GM19023 (cell line): ENCODE data around the gene PUDP.
"Not testable (repeated sequence)": the region's sequence is repeated elsewhere in the genome, so short reads cannot be mapped to it uniquely, and the experiment has no call there.

Source experiments
- ATAC-seq: cut with Tn5 transposase; IDR thresholded peaks from one replicate; pipeline ENCODE4 v1.9.1; 2021; ENCODE audit warnings: mild to moderate bottlenecking, moderate library complexity; ENCODE audit not compliant: unreplicated experiment

PUDP gene

GRCh38 chrX:7045238-7045955 is 102.6 kb downstream of the PUDP start:
- ATAC-seq: no peak

GRCh38 chrX:7043796-7044433 is 104.0 kb downstream of the PUDP start:
- not testable (repeated sequence) for ATAC-seq

- no peak for ATAC-seq
These were observed 119.7 kb downstream of the PUDP start for GRCh38 chrX:7028246-7028645.

- ATAC-seq: no peak
These were observed 120.9 kb downstream of the PUDP start for GRCh38 chrX:7027071-7027470.

- ATAC-seq: not testable (repeated sequence)
These were observed 121.6 kb downstream of the PUDP start for GRCh38 chrX:7026365-7026764.

GRCh38 chrX:7025471-7025870 is 122.5 kb downstream of the PUDP start:
- no peak for ATAC-seq

- ATAC-seq: no peak
These were observed 123.1 kb downstream of the PUDP start for GRCh38 chrX:7024850-7025249.

- ATAC-seq: not testable (repeated sequence)
These were observed 125.0 kb downstream of the PUDP start for GRCh38 chrX:7022996-7023395.

GRCh38 chrX:7021991-7022390 is 126.0 kb downstream of the PUDP start:
- ATAC-seq: no peak

GRCh38 chrX:7019555-7019954 is 128.4 kb downstream of the PUDP start:
- ATAC-seq: no peak

GRCh38 chrX:7012262-7012834 is 135.6 kb downstream of the PUDP start:
- ATAC-seq: not testable (repeated sequence)

GRCh38 chrX:7010897-7011296 is 137.1 kb downstream of the PUDP start:
- ATAC-seq: not testable (repeated sequence)

- ATAC-seq: not testable (repeated sequence)
These were observed 140.6 kb downstream of the PUDP start for GRCh38 chrX:7007328-7007727.
